Measurements from ENCODE around the gene SLC25A19. TPM values are rescaled to one million over a fixed set of nuclear protein-coding genes. Genes with fewer than 3 reads are reported as not detected.

Gene SLC25A19
- total RNA-seq, 4 donors from 2014 or later: 6.1 to 18.7 (median 14.4) TPM

DNA sequence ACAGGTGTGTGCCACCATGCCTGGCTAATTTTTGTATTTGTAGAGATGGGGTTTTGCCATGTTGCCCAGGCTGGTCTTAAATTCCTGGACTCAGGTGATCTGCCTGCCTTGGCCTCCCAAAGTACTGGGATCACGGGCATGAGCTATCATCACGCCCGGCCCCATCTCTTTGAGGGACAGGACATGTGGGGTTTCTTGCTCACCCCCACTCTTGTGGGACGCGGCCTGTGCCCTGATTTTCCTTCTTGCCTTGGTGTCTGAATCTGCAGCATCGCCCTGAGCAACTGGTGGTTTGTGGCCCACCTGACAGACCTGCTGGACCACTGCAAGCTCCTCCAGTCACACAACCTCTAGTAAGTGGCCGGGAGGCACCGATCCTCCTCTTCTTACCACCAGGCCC lies 58.2 kb downstream of the SLC25A19 start:
- no peaks in the 10 kb centered on the region for H3K4me1 ChIP-seq
- DNase-seq (no peak), ATAC-seq (no peak)
- H3K9me3 ChIP-seq: no peaks in the 10 kb centered on the region
- TF ChIP-seq POLR2A (IDR thresholded peaks at IDR 0.05): no peak
- TF ChIP-seq, protein P1, sequence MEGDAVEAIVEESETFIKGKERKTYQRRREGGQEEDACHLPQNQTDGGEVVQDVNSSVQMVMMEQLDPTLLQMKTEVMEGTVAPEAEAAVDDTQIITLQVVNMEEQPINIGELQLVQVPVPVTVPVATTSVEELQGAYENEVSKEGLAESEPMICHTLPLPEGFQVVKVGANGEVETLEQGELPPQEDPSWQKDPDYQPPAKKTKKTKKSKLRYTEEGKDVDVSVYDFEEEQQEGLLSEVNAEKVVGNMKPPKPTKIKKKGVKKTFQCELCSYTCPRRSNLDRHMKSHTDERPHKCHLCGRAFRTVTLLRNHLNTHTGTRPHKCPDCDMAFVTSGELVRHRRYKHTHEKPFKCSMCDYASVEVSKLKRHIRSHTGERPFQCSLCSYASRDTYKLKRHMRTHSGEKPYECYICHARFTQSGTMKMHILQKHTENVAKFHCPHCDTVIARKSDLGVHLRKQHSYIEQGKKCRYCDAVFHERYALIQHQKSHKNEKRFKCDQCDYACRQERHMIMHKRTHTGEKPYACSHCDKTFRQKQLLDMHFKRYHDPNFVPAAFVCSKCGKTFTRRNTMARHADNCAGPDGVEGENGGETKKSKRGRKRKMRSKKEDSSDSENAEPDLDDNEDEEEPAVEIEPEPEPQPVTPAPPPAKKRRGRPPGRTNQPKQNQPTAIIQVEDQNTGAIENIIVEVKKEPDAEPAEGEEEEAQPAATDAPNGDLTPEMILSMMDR (IDR thresholded peaks at IDR 0.05 in 4 of 5, conservative IDR thresholded peaks at IDR 0.05 in 1 of 5): no peak
- no peak overlapping the region for H3K4me3 ChIP-seq
- intact Hi-C loops (cut with DNase I; ENCODE audit: low total_unique reads): no loop called here
- no peak overlapping the region for H3K27ac ChIP-seq
- no peaks in the 10 kb centered on the region for H3K27me3 ChIP-seq
- in situ Hi-C loops (cut with MboI; ENCODE audit: low sequenced_read_pairs in 4 of 4): no loop called here
- H3K36me3 ChIP-seq: peaks cover 0 to 67% of the 10 kb centered on the region in 2 donors

DNA sequence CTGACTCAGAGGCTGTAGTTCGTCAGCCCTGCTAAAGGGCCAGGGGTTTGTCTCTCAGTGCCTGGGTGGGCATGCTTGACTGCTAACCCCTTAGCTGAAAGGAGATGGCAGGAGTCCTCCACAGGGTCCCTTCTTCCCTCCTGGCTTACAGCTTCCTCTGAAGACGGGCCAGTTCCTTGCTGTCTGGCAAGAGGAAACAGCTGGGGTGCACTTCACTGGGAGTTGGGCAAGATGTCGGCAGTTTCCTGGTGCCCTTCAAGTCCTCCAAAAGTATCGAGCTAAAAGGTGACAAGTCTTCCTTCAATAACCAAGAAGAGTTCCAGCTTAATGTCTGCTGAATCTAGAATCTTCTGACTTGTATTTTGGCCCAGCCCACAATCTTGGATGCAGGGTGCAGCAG lies 60.4 kb downstream of the SLC25A19 start:
- Histone ChIP-seq H3K27ac (peak overlapping the region in 2 of 4 donors; percentile 7 to 47), H3K36me3 (peaks cover 0 to 59% of the 10 kb centered on the region in 2 donors), H3K27me3 (no peaks in the 10 kb centered on the region), H3K9me3 (no peaks in the 10 kb centered on the region), H3K4me3 (no peak overlapping the region), H3K4me1 (no peaks in the 10 kb centered on the region)
- in situ Hi-C loops (cut with MboI; ENCODE audit: low sequenced_read_pairs in 4 of 4): no loop called here
- intact Hi-C loops (cut with DNase I; ENCODE audit: low total_unique reads): no loop called here
- TF ChIP-seq POLR2A (IDR thresholded peaks at IDR 0.05): no peak
- TF ChIP-seq, protein P1 (IDR thresholded peaks at IDR 0.05 in 4 of 5, conservative IDR thresholded peaks at IDR 0.05 in 1 of 5): no peak
- ATAC-seq (no peak), DNase-seq (no peak)

DNA sequence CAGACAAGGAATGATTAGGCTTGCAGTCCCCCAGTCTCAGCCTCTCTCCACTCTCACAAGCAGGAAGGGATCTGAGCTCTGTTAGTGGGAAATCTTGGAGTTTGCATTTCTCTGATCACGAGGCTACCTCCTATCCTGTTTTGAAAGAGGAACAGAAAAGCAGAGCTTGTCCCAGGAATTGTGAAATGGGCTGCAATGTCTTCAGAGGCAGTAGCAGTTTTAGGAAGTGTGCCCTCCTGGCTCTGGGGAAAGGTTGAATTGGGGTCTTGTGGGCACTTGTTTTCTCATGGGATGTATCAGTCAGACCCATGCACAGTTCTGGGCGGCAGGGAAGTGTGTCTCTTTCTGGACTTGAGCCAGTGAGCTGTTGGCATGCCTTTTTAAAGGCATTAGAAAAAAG lies 60.9 kb downstream of the SLC25A19 start:
- no peaks in the 10 kb centered on the region for H3K4me1 ChIP-seq
- H3K4me3 ChIP-seq: no peak overlapping the region
- peaks cover 0 to 58% of the 10 kb centered on the region in 2 donors for H3K36me3 ChIP-seq
- no peaks in the 10 kb centered on the region for H3K27me3 ChIP-seq
- H3K9me3 ChIP-seq: no peaks in the 10 kb centered on the region
- TF ChIP-seq POLR2A (IDR thresholded peaks at IDR 0.05): no peak
- TF ChIP-seq, protein P1 (IDR thresholded peaks at IDR 0.05 in 4 of 5, conservative IDR thresholded peaks at IDR 0.05 in 1 of 5): no peak
- DNase-seq (no peak), ATAC-seq (peak; percentile 16 to 47)
- intact Hi-C loops (cut with DNase I; ENCODE audit: low total_unique reads) (no loop called here), in situ Hi-C loops (cut with MboI; ENCODE audit: low sequenced_read_pairs in 4 of 4) (no loop called here)
- H3K27ac ChIP-seq: peak overlapping the region in 2 of 4 donors; percentile 7 to 47

GRCh38 chr17:75227729-75228128 lies 61.5 kb downstream of the SLC25A19 start:
- intact Hi-C loops (cut with DNase I; ENCODE audit: low total_unique reads): no loop called here
- DNase-seq: no peak
- no peaks in the 10 kb centered on the region for H3K9me3 ChIP-seq
- in situ Hi-C loops (cut with MboI; ENCODE audit: low sequenced_read_pairs in 4 of 4): no loop called here
- ATAC-seq: no peak
- no peak overlapping the region for H3K4me3 ChIP-seq
- no peaks in the 10 kb centered on the region for H3K4me1 ChIP-seq
- H3K36me3 ChIP-seq: peaks cover 0 to 54% of the 10 kb centered on the region in 2 donors
- no peak overlapping the region for H3K27ac ChIP-seq
- TF ChIP-seq POLR2A (IDR thresholded peaks at IDR 0.05): no peak
- TF ChIP-seq, protein P1 (IDR thresholded peaks at IDR 0.05 in 4 of 5, conservative IDR thresholded peaks at IDR 0.05 in 1 of 5): no peak
- H3K27me3 ChIP-seq: no peaks in the 10 kb centered on the region

DNA sequence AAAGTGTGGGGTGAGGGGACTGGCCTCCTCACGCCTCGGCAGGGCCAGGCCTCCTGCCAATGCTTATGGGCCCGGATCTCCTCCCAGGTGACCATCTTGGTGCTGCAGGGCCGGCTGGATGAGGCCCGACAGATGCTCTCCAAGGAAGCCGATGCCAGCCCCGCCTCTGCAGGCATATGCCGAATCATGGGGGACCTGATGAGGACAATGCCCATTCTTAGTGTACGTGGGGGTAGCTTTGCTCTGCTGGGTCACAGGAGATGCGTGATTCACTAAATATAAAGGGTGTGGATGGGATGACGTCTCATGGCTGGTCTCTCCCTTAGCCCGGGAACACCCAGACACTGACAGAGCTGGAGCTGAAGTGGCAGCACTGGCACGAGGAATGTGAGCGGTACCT lies 64.2 kb downstream of the SLC25A19 start:
- peaks cover 0 to 42% of the 10 kb centered on the region in 2 donors for H3K36me3 ChIP-seq
- no peaks in the 10 kb centered on the region for H3K27me3 ChIP-seq
- DNase-seq (no peak), ATAC-seq (no peak)
- in situ Hi-C loops (cut with MboI; ENCODE audit: low sequenced_read_pairs in 4 of 4): no loop called here
- H3K4me1 ChIP-seq: no peaks in the 10 kb centered on the region
- no peak overlapping the region for H3K4me3 ChIP-seq
- intact Hi-C loops (cut with DNase I; ENCODE audit: low total_unique reads): no loop called here
- TF ChIP-seq, protein P1 (IDR thresholded peaks at IDR 0.05 in 4 of 5, conservative IDR thresholded peaks at IDR 0.05 in 1 of 5): no peak
- no peak for TF ChIP-seq POLR2A (IDR thresholded peaks at IDR 0.05)
- no peak overlapping the region for H3K27ac ChIP-seq
- no peaks in the 10 kb centered on the region for H3K9me3 ChIP-seq
